PC-3 (cell line): Measurements from ENCODE around the gene CAPSL. TPM values are rescaled to one million over a fixed set of nuclear protein-coding genes. Genes with fewer than 3 reads are reported as not detected.

Experiments used
- ATAC-seq: fragments of 200-7000 bp; cut with Tn5 transposase; 2 replicates; pipeline ENCODE4 v1.9.1; 2020; ENCODE audit warnings: mild to moderate bottlenecking, moderate library complexity
- BruUV-seq: library from RNA; stranded (reverse); fragments of 400-500 nt; replicated peaks from 2 replicates; lab custom pipeline; 2021; lab: Mats Ljungman, UMichigan
- CTCF ChIA-PET: fragments of 300-600 bp; sonication (Branson Sonifier 250); formaldehyde crosslinking; loops from one replicate; lab custom pipeline; 2022; ENCODE audit warnings: antibody characterized with exemption; lab: Charles Lee
- POLR2A ChIA-PET: fragments of 300-600 bp; sonication (Branson Sonifier 250); formaldehyde crosslinking; loops from one replicate; lab custom pipeline; 2022; ENCODE audit warnings: antibody characterized with exemption; ENCODE audit not compliant: unreplicated experiment; lab: Charles Lee
- DNase-seq: peaks from one replicate; pipeline ENCODE4 v3.0.0-alpha.2; 2015
- H2AFZ ChIP-seq: fragments of 300-600 bp; sonication (generic); 2 replicates; pipeline ENCODE4 v1.6.0; 2016; ENCODE audit warnings: antibody characterized with exemption, low read length
- H3F3A ChIP-seq: fragments of 300-600 bp; sonication (generic); one replicate; pipeline ENCODE4 v1.6.0; 2017; ENCODE audit warnings: antibody characterized with exemption, low read length, control low read depth, mild to moderate bottlenecking; ENCODE audit not compliant: unreplicated experiment
- H3K27ac ChIP-seq: fragments of 300-600 bp; sonication (generic); 2 replicates; pipeline ENCODE4 v1.5.1; 2016; ENCODE audit warnings: mild to moderate bottlenecking, low read length
- H3K27me3 ChIP-seq: fragments of 300-600 bp; sonication (generic); 2 replicates; pipeline ENCODE4 v1.6.1; 2016; ENCODE audit warnings: low read length, mixed read lengths
- H3K36me3 ChIP-seq: fragments of 300-600 bp; sonication (generic); 2 replicates; pipeline ENCODE4 v1.6.1; 2016; ENCODE audit warnings: low read depth, mixed run types, low read length, mixed read lengths
- H3K4me1 ChIP-seq: fragments of 300-600 bp; sonication (generic); 2 replicates; pipeline ENCODE4 v1.5.1; 2016; ENCODE audit warnings: low read length; ENCODE audit not compliant: insufficient read depth
- H3K4me2 ChIP-seq: fragments of 300-600 bp; sonication (generic); 2 replicates; pipeline ENCODE4 v1.6.0; 2016; ENCODE audit warnings: low read length
- H3K4me3 ChIP-seq: fragments of 300-600 bp; sonication (generic); 2 replicates; pipeline ENCODE4 v1.5.1; 2016; ENCODE audit warnings: mild to moderate bottlenecking, low read length, mixed read lengths
- H3K79me2 ChIP-seq: fragments of 300-600 bp; sonication (generic); 2 replicates; pipeline ENCODE4 v1.6.1; 2017; ENCODE audit warnings: low read length, mixed read lengths
- H3K9ac ChIP-seq: fragments of 300-600 bp; sonication (generic); 2 replicates; pipeline ENCODE4 v1.6.0; 2016; ENCODE audit warnings: mild to moderate bottlenecking, low read length
- H3K9me2 ChIP-seq: fragments of 300-600 bp; sonication (generic); replicated peaks from 2 replicates; pipeline ENCODE4 v1.6.1; 2016; ENCODE audit warnings: mixed run types, low read length, mixed read lengths
- H3K9me3 ChIP-seq: fragments of 300-600 bp; sonication (generic); 2 replicates; pipeline ENCODE4 v1.6.1; 2016; ENCODE audit warnings: low read length, mixed read lengths
- H4K20me1 ChIP-seq: fragments of 300-600 bp; sonication (generic); 2 replicates; pipeline ENCODE4 v1.6.1; 2016; ENCODE audit warnings: low read length, mixed read lengths
- CTCF ChIP-seq: fragments of 300-600 bp; sonication (generic); conservative IDR thresholded peaks from 2 replicates; pipeline ENCODE4 v1.5.1; 2017; ENCODE audit warnings: antibody characterized with exemption, low read depth, mild to moderate bottlenecking, low read length
- EZH2 ChIP-seq: fragments of 300-600 bp; sonication (generic); IDR thresholded peaks from one replicate; pipeline ENCODE4 v1.6.1; 2017; ENCODE audit warnings: antibody characterized with exemption, mild to moderate bottlenecking, low read length; ENCODE audit not compliant: unreplicated experiment
- EZH2phosphoT487 ChIP-seq: fragments of 300-600 bp; sonication (generic); IDR thresholded peaks from 2 replicates; pipeline ENCODE4 v1.6.1; 2018; ENCODE audit warnings: mild to moderate bottlenecking, antibody characterized with exemption, low read length, borderline replicate concordance
- intact Hi-C: fragments of 100-400 bp; cut with micrococcal nuclease; formaldehyde crosslinking; loops from 2 replicates; pipeline ENCODE4 v1.9.0; 2023
- total RNA-seq: library from RNA; depleted of rRNA; stranded (reverse); fragments of >200 nt; gene quantifications from 2 replicates; pipeline ENCODE4 v1.2.3, GENCODE V29; 2014

Gene CAPSL
- total RNA-seq, 1 experiment from 2014 or later, result 0.11 TPM

- DNase-seq (no peak), ATAC-seq (no peak)
- Histone ChIP-seq H3K36me3 (no peaks in the 10 kb centered on the region), H3F3A (no peaks in the 10 kb centered on the region), H3K4me1 (peaks cover 20% of the 10 kb centered on the region), H3K9ac (no peak overlapping the region), H3K79me2 (no peaks in the 10 kb centered on the region), H3K27me3 (peaks cover 20% of the 10 kb centered on the region; the same call in 1 of the 2 replicates), H3K4me3 (no peak overlapping the region), H3K4me2 (no peak overlapping the region), H3K9me2 (no peaks in the 10 kb centered on the region), H4K20me1 (no peaks in the 10 kb centered on the region), H3K27ac (no peak overlapping the region), H3K9me3 (no peaks in the 10 kb centered on the region), H2AFZ (no peak overlapping the region)
- BruUV-seq, result no TSS peak
- POLR2A ChIA-PET, result no interaction called here
- CTCF ChIA-PET, result no interaction called here
- TF ChIP-seq CTCF (no peak), EZH2phosphoT487 (no peak), EZH2 (no peak)
- intact Hi-C loops, result no loop called here
Observed at GRCh38 chr5:35954175-35954574, 15.8 kb upstream of the CAPSL start.

GRCh38 chr5:35947085-35947484, 8.7 kb upstream of the CAPSL start:
- TF ChIP-seq EZH2phosphoT487 (no peak), EZH2 (no peak), CTCF (no peak)
- DNase-seq, result no peak
- Histone ChIP-seq H3K27ac (no peak overlapping the region), H3K9ac (no peak overlapping the region), H3K79me2 (no peaks in the 10 kb centered on the region), H4K20me1 (no peaks in the 10 kb centered on the region), H3K9me3 (no peaks in the 10 kb centered on the region), H3K4me1 (no peaks in the 10 kb centered on the region), H3K4me3 (no peak overlapping the region), H3K4me2 (no peak overlapping the region), H3K36me3 (no peaks in the 10 kb centered on the region), H3K27me3 (peaks cover 65% of the 10 kb centered on the region), H2AFZ (no peak overlapping the region), H3F3A (no peaks in the 10 kb centered on the region), H3K9me2 (no peaks in the 10 kb centered on the region)
- CTCF ChIA-PET, result no interaction called here
- intact Hi-C loops, result no loop called here
- POLR2A ChIA-PET, result no interaction called here
- no peak for ATAC-seq
- no TSS peak for BruUV-seq

- no TSS peak for BruUV-seq
- H3K36me3 ChIP-seq, result no peaks in the 10 kb centered on the region
- ChIA-PET POLR2A (no interaction called here), CTCF (no interaction called here)
- H3K4me1 ChIP-seq, result no peaks in the 10 kb centered on the region
- ATAC-seq (no peak), DNase-seq (no peak)
- H3K9me2 ChIP-seq, result no peaks in the 10 kb centered on the region
- intact Hi-C loops, result no loop called here
- H2AFZ ChIP-seq, result no peak overlapping the region
- H3K4me3 ChIP-seq, result no peak overlapping the region
- no peak overlapping the region for H3K9ac ChIP-seq
- no peaks in the 10 kb centered on the region for H4K20me1 ChIP-seq
- H3K9me3 ChIP-seq, result no peaks in the 10 kb centered on the region
- H3K4me2 ChIP-seq, result no peak overlapping the region
- H3F3A ChIP-seq, result no peaks in the 10 kb centered on the region
- no peaks in the 10 kb centered on the region for H3K79me2 ChIP-seq
- peaks cover 47% of the 10 kb centered on the region for H3K27me3 ChIP-seq
- TF ChIP-seq EZH2 (no peak), EZH2phosphoT487 (no peak), CTCF (peak; percentile 51)
- no peak overlapping the region for H3K27ac ChIP-seq
Observed at GRCh38 chr5:35939639-35940038, 1.2 kb upstream of the CAPSL start.
